ENCODE results near the gene METTL23. TPM values are rescaled to one million over a fixed set of nuclear protein-coding genes. Genes with fewer than 3 reads are reported as not detected.
A peak's percentile ranks its signal among the peaks of the same experiment; 100 is the strongest.

Gene METTL23
- total RNA-seq, 4 donors from 2014 or later, result 13.8 to 32.5 (median 21.6) TPM

DNA sequence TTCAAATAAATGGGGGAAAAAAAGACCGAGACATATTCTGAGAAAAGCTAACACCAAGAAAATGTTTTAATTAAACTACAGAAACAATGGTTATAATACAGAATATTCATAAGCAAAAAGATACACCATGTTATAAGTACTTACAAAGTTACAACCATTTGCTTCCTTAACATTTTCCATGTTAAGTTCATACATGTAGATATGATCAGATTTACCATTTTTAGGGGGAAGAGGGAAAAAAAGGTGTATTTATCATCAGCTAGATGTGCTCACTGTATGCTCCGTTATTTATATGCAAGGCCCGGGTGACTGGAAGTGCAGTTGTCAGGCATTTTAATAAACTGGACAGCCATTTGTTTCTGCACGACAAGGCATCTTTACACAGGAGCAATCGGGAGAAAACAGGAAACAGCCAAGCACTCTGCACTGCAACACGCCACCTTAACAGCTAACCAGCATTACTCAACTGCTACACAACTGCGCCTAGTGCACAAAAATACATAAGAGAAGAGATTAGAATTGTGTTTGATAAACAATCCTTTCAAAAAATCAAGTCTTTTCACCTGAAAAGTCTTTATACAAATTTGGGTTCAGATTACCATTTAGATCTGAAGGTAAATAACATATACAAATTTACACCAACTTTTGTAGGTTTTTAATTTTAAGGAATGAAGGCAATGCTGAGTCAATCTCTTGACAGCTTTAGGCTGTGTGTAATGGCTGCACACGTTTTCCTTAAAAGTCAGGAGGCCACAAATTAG is 7.6 kb downstream of the METTL23 start:
- Histone ChIP-seq H3K27ac (peak overlapping the region in 1 of 2 donors; percentile 100), H3K9me3 (no peaks in the 10 kb centered on the region), H3K27me3 (no peaks in the 10 kb centered on the region), H3K4me3 (no peak overlapping the region), H3K36me3 (no peaks in the 10 kb centered on the region), H3K4me1 (peaks cover 14% of the 10 kb centered on the region in 2 donors)
- intact Hi-C loops (cut with DNase I; ENCODE audit: low total_unique reads), result no loop called here
- TF ChIP-seq, protein P1, sequence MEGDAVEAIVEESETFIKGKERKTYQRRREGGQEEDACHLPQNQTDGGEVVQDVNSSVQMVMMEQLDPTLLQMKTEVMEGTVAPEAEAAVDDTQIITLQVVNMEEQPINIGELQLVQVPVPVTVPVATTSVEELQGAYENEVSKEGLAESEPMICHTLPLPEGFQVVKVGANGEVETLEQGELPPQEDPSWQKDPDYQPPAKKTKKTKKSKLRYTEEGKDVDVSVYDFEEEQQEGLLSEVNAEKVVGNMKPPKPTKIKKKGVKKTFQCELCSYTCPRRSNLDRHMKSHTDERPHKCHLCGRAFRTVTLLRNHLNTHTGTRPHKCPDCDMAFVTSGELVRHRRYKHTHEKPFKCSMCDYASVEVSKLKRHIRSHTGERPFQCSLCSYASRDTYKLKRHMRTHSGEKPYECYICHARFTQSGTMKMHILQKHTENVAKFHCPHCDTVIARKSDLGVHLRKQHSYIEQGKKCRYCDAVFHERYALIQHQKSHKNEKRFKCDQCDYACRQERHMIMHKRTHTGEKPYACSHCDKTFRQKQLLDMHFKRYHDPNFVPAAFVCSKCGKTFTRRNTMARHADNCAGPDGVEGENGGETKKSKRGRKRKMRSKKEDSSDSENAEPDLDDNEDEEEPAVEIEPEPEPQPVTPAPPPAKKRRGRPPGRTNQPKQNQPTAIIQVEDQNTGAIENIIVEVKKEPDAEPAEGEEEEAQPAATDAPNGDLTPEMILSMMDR (IDR thresholded peaks at IDR 0.05), result no peak
- no peak for TF ChIP-seq POLR2A (IDR thresholded peaks at IDR 0.05)
- DNase-seq, result no peak

GRCh38 chr17:76735006-76735405 is 8.4 kb downstream of the METTL23 start:
- Histone ChIP-seq H3K4me3 (peak overlapping the region; percentile 7 to 97), H3K36me3 (no peaks in the 10 kb centered on the region), H3K4me1 (peaks cover 14% of the 10 kb centered on the region in 2 donors), H3K27me3 (no peaks in the 10 kb centered on the region), H3K9me3 (no peaks in the 10 kb centered on the region), H3K27ac (peak overlapping the region; percentile 100)
- intact Hi-C loops (cut with DNase I; ENCODE audit: low total_unique reads), result no loop called here
- DNase-seq, result no peak
- TF ChIP-seq, protein P1 (IDR thresholded peaks at IDR 0.05), result no peak
- no peak for TF ChIP-seq POLR2A (IDR thresholded peaks at IDR 0.05)

DNA sequence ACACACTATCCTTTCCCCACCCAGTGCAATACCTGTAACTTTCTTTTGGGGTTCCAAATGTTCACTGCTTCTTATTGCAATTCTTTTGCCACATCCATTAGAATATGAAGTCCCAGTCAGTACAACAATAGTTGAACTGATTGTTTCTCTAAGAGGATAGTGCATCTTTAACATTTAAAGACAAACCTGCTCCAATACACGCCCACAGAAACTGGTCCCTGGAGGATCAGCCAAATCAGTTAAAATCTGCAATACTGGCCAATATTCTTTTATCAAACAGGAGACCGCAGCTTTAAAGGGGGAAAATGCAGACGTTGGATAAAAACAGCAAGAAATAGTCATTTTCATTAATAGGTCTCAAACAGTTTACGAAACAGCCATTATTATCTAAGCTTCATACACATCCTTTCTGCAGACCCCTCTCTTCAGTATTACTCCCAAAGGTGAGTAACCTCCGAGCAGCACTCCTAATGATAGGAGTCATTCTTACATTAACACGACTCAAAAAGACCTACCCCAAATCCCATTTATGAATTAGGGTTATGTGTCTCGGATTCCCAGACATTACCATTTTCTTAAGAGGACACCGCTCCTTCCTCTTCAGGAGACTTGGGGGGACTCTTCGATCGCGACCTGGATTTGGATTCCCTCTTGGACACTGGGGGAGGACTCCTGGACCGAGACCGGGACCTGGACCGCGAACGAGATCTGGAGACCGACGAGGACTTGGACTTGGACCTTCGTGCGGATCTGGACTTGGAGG is 9.1 kb downstream of the METTL23 start:
- Histone ChIP-seq H3K4me3 (peak overlapping the region; percentile 96 to 97), H3K27me3 (no peaks in the 10 kb centered on the region), H3K4me1 (peaks cover 14% of the 10 kb centered on the region in 2 donors), H3K36me3 (no peaks in the 10 kb centered on the region), H3K27ac (peak overlapping the region; percentile 100), H3K9me3 (no peaks in the 10 kb centered on the region)
- no peak for DNase-seq
- TF ChIP-seq, protein P1 (IDR thresholded peaks at IDR 0.05), result no peak
- TF ChIP-seq POLR2A (IDR thresholded peaks at IDR 0.05), result no peak
- intact Hi-C loops (cut with DNase I; ENCODE audit: low total_unique reads), result no loop called here

DNA sequence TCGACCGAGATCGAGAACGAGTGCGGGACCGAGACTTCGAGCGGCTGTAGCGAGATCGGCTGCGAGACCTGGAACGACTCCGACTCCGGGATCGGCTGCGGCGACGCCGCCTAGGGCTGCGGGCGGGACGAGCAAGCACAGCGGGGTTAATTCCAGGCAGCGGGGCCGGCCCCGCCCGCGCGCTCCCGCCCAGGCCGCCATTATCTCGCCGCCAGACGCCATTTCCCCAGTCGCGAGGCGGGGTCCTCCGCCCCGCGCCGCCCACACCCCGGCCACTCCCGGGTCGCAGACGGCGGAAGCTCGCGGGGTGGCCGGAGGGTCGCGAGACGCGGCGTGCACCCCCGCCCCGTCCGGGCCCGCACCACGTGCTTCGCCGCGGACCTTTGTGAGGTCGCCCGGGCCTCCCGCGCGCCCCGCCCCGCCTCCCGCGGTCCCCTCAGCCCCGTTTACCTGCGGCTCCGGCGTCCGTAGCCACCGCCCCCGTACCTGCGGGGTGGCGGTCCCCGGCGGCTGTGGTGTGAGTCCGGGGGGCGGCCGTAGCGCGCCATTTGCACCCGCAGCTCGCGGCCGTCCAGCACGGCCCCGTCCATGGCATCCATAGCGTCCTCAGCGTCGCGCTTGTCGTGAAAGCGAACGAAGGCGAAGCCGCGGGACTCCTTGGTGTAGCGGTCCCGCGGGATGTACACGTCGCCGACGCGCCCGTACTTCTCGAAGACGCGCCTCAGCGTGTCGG is 9.9 kb downstream of the METTL23 start:
- Histone ChIP-seq H3K36me3 (no peaks in the 10 kb centered on the region), H3K4me1 (peaks cover 14% of the 10 kb centered on the region in 2 donors), H3K27me3 (no peaks in the 10 kb centered on the region), H3K4me3 (peak overlapping the region; percentile 96 to 97), H3K27ac (peak overlapping the region; percentile 100), H3K9me3 (no peaks in the 10 kb centered on the region)
- peak; percentile 66 to 79 for DNase-seq
- TF ChIP-seq POLR2A (IDR thresholded peaks at IDR 0.05), result peak; percentile 60 to 62
- TF ChIP-seq, protein P1 (IDR thresholded peaks at IDR 0.05), result peak in 3 of 4 experiments; percentile 22 to 41 (median 30)
- intact Hi-C loops (cut with DNase I; ENCODE audit: low total_unique reads), result no loop called here
